ENCODE results near the gene ZFYVE19. TPM values are rescaled to one million over a fixed set of nuclear protein-coding genes. Genes with fewer than 3 reads are reported as not detected.
A peak's percentile ranks its signal among the peaks of the same experiment; 100 is the strongest.

The ZFYVE19 gene
- total RNA-seq, 2 donors from 2014 or later, result 8.3 to 8.6 TPM

- no peak for DNase-seq (ENCODE audit: low spot score)
- intact Hi-C loops (cut with DNase I), result no loop called here
Measured at GRCh38 chr15:40807888-40808461, 1.1 kb downstream of the ZFYVE19 start.

- DNase-seq (ENCODE audit: low spot score), result no peak
- intact Hi-C loops (cut with DNase I), result no loop called here
Measured at GRCh38 chr15:40808861-40809450, 2.1 kb downstream of the ZFYVE19 start.

- intact Hi-C loops (cut with DNase I), result no loop called here
Measured at GRCh38 chr15:40812721-40813425, 6.0 kb downstream of the ZFYVE19 start.

GRCh38 chr15:40815042-40815698 is 8.3 kb downstream of the ZFYVE19 start:
- DNase-seq (ENCODE audit: low spot score), result no peak
- intact Hi-C loops (cut with DNase I), result no loop called here

More at GRCh38 chr15:40812721-40813425, 6.0 kb downstream of the ZFYVE19 start:
- DNase-seq (ENCODE audit: low spot score), result no peak

GRCh38 chr15:40819048-40819447 is 12.2 kb downstream of the ZFYVE19 start:
- no peak for DNase-seq (ENCODE audit: low spot score)
- intact Hi-C loops (cut with DNase I), result no loop called here

GRCh38 chr15:40821195-40821594 is 14.3 kb downstream of the ZFYVE19 start:
- no peak for DNase-seq (ENCODE audit: low spot score)
- intact Hi-C loops (cut with DNase I), result no loop called here

- intact Hi-C loops (cut with DNase I), result no loop called here
- DNase-seq (ENCODE audit: low spot score), result no peak
Measured at GRCh38 chr15:40823572-40824343, 16.9 kb downstream of the ZFYVE19 start.

- no peak for DNase-seq (ENCODE audit: low spot score)
- intact Hi-C loops (cut with DNase I), result no loop called here
Measured at GRCh38 chr15:40825661-40826422, 19.0 kb downstream of the ZFYVE19 start.

- intact Hi-C loops (cut with DNase I), result no loop called here
- DNase-seq (ENCODE audit: low spot score), result no peak
Measured at GRCh38 chr15:40826423-40827075, 19.7 kb downstream of the ZFYVE19 start.

- intact Hi-C loops (cut with DNase I), result no loop called here
- peak; percentile 38 for DNase-seq (ENCODE audit: low spot score)
Measured at GRCh38 chr15:40828447-40829036, 21.7 kb downstream of the ZFYVE19 start, which contains the start of gene PPP1R14D. Gene PPP1R14D (minus strand): TSS chr15:40828708. CDS start chr15:40828641, 67 bp downstream.

- DNase-seq (ENCODE audit: low spot score), result no peak
- intact Hi-C loops (cut with DNase I), result no loop called here
Measured at GRCh38 chr15:40829115-40829514, 22.2 kb downstream of the ZFYVE19 start.

- intact Hi-C loops (cut with DNase I), result no loop called here
Measured at GRCh38 chr15:40830884-40831283, 24.0 kb downstream of the ZFYVE19 start.

GRCh38 chr15:40831861-40832260 is 25.0 kb downstream of the ZFYVE19 start:
- intact Hi-C loops (cut with DNase I), result no loop called here
- DNase-seq (ENCODE audit: low spot score), result no peak

More at GRCh38 chr15:40830884-40831283, 24.0 kb downstream of the ZFYVE19 start:
- no peak for DNase-seq (ENCODE audit: low spot score)

GRCh38 chr15:40832903-40833302 is 26.0 kb downstream of the ZFYVE19 start:
- no peak for DNase-seq (ENCODE audit: low spot score)

GRCh38 chr15:40836020-40836419 is 29.1 kb downstream of the ZFYVE19 start:
- no peak for DNase-seq (ENCODE audit: low spot score)
- intact Hi-C loops (cut with DNase I), result no loop called here

More at GRCh38 chr15:40832903-40833302, 26.0 kb downstream of the ZFYVE19 start:
- intact Hi-C loops (cut with DNase I), result no loop called here

- no peak for DNase-seq (ENCODE audit: low spot score)
- intact Hi-C loops (cut with DNase I), result no loop called here
Measured at GRCh38 chr15:40838756-40839155, 31.9 kb downstream of the ZFYVE19 start.

- intact Hi-C loops (cut with DNase I), result no loop called here
- no peak for DNase-seq (ENCODE audit: low spot score)
Measured at GRCh38 chr15:40841741-40842140, 34.9 kb downstream of the ZFYVE19 start.
